NCI-H146 treated with DMSO at 0.1 percent for 48 hours (cell line): Measurements from ENCODE around the gene SPO11.

Source experiments
- DNase-seq: peaks from one replicate; lab custom pipeline; 2025; ENCODE audit not compliant: unreplicated experiment; lab: John Stamatoyannopoulos, UW

The SPO11 gene, protein sequence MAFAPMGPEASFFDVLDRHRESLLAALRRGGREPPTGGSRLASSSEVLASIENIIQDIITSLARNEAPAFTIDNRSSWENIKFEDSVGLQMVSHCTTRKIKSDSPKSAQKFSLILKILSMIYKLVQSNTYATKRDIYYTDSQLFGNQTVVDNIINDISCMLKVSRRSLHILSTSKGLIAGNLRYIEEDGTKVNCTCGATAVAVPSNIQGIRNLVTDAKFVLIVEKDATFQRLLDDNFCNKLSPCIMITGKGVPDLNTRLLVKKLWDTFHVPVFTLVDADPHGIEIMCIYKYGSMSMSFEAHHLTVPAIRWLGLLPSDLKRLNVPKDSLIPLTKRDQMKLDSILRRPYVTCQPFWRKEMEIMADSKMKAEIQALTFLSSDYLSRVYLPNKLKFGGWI

DNA sequence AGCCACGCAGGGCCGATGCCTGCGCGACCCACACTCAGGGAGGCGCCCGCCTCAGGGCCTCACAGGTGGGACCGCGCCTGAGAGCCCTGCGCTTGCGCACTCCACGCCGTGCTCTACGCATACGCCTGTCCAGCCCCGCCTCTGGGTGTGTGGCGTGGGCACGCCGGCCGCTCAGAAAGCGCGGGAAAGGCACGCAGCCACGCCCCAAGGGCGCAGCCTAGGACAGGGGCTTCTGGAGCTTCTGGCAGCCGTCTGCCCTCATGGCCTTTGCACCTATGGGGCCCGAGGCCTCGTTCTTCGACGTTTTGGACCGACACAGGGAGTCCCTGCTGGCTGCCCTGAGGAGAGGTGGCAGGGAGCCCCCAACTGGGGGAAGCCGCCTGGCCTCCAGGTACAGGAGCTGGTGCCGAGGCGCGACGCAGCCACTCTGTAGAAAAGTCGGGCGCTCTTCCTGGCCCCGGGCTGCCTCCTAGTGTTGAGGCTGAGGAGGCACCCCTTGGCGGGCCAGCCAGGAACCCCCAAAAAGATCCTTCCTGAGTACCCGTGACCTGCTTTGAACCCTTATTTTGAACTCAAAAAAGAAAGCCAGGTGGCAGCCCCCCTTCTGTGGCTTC, at the start of gene SPO11:
Gene SPO11 (plus strand): TSS at position 196 of the 614 bp plus-strand sequence. CDS start 65 bp downstream, at position 261.
- DNase-seq, result no peak

DNA sequence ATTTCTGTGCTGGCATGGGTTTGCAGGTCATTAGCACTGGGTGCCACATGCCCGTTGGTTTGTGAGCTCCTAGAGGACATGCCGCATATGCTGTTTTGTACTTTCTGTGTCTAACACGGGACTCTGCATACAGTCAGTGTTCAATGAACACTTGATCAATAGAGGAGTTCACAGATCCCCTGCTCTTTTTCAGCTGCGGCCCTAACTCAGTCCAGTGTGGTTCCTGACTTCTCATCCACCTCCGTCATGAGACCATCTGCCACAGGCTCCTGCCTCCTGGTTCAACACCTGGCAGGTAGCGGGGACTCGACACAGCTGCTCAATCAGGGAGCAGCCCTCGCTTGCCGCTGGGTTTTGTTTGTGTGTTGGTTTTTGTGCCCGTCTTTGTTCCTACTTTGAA, 49.4 kb upstream of the SPO11 start:
- DNase-seq, result no peak

GRCh38 chr20:57281900-57282299, 47.7 kb upstream of the SPO11 start:
- DNase-seq, result no peak

DNA sequence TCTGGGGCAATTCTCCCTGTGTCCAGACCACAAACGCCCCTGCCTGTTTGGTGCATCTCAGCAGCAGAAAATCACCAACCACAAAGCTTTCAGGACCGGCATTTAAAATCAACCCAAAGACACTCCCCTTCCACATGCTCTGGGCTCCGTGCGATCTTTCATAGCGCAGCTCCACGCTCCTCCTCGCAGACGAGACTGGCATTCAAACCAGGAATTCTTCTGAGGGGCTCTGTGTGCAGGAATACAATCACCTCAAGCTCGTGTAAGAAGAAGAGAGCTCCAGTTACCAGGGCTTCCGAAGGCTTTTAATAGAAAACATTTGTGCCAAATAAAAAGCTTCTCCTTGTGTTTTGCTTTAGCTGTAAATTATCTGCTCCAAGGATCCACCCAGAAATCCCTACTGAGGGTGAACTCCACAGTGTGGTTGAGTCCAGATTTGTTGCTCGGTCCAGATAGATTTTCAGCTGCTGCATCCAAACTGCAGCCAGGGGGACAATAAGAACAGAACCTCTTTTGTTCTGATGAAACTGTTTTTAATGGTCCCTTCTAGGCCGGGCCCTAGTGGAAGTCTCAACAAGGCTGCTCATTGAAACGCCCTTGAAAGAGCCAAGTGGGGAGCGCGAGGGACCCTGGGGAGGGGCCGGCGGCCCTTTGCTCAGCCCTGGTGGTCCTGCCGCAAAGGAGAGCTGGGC, 46.8 kb upstream of the SPO11 start:
- DNase-seq, result no peak

GRCh38 chr20:57283860-57284259, 45.7 kb upstream of the SPO11 start:
- no peak for DNase-seq

DNA sequence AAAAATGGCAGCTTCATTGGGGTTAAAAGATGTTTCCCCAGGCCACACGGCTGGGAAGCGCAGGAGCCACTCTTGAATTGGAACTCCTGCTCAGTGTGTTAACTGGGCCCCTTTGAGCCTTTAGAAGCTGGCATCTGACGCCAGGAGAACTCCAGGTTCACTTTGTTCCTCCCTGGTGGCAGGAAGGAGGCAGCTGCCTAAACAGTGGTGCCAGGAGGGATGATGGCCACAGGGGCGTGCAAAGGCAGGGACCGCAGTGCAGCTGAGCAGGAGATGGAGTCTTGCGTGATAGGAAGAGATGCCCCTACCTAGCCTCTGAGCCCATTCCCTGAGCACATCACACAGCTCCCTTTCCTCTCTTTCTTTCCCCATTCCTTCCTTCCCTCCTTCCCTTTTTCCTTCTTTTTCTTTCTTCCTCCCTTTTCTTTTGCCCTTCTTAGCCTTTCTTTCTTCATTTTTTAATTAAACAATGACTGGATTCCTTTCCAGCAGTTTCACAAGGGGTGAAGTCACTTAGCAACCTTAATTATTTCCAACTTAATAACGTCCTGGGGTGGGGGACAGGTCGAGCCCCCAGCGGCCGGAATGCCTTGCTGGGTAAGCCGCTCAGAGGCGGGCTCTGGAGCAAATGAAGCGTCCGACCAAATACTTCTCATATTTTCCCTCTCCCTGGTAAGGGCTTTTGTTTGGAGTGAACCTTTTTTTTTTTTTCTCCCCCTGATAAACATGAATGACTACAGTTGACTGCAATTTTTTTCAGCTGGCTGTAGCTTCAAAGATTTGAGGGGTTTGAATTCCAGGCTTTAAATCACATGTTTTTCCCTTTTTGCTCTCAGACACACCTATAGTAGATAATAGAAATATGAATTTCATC, 42.4 kb upstream of the SPO11 start:
- DNase-seq, result no peak

GRCh38 chr20:57287901-57288300, 41.7 kb upstream of the SPO11 start:
- DNase-seq, result no peak

DNA sequence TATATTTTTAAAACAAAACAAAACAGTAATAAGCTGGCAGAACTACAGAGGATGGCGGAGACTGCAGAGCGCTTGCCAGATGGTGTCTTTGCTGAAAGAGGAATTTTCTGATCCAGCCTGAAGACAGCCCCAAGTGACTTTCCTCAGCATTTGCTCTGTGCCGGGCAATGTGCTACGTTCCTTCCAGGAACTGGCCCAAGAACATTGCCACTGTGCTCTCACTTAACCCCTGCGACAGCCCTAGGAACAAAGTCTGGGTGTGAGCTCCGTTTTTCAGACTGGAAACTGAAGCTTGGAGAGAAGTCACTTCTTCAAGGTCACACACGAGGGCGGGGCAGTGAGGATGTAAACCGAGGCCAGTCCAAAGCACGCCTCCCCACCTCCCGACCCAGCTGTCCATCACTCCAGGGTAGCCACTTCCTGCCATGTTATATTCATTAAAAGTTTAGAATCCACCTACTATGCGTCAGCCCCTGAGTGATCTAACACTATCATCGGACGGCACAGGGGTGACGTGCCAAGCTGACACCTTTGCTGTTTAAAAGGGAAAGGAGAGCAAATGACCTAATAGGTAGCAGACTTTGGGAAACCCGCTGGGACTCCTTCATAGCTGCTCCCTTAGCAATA, 40.8 kb upstream of the SPO11 start:
- no peak for DNase-seq

DNA sequence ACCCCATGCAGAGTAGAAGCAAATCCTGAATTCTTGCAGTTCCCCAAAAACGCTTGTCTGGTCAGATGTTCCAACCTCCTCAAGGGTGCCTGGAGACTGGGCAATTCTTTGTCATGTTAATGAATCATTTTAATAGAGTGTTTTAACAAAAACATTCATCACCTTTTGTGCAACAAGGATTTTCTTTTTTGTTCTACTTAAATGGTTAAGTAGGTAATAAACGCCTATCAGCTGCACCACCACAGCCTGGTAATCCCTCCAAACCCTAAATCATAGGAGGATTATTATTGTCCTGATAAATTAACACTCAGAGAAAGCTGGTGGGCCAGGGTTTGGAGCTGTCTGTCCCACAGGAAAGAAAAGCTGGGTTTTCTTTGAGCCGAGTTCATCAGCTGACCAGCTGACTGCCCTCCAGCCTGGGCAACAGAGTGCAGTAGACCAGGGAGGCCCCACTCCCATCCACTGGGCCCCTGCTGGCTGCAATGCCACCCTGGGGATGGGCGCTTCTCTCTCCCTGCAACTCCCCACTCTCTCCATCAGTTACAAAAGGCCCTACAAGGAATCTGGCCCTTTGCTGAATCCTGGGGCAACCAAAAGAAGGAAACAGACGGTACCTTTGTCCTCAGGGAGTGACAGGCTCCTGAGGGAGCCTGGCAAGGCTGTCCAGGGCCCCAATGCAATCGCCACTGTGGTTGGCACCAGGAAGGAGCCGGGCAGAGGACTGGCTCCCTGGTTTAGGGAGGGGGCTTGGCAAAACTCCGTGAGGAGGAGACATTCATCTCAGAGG, 40.0 kb upstream of the SPO11 start:
- DNase-seq, result no peak

DNA sequence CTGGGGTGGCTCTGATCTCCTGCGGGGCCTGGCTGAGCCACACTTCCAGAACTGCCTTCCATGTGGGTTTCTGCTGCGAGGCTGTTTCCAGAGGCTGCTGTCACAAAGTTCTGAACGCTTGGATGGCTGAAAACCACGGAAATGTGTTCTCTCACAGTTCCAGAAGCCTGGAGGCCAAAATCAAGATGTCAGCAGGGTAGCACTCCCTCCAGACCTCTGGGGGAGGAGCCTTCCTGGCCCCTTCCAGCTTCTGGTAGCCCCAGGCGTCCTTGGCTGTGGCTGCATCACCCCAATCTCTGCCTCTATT, 39.5 kb upstream of the SPO11 start:
- no peak for DNase-seq

DNA sequence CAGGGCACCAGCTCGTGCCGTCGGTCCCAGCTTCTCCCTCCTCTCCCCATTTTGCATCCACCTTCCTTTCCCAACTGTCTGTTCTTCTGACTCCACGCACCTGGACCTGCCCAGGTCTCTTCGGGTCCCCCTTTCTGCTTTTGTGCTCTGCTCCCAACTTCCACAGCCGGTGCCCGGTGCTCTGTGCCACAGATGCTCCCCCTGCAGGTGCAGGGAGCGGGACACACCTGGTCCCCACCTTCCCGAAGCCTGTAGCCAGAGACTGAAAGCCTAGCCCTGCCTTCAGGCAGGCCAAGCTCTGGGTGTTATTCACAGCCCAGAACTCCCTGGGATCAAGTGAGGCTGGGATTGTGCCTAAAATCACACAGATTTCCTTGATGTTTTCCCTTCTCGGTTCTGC, 38.6 kb upstream of the SPO11 start:
- no peak for DNase-seq

DNA sequence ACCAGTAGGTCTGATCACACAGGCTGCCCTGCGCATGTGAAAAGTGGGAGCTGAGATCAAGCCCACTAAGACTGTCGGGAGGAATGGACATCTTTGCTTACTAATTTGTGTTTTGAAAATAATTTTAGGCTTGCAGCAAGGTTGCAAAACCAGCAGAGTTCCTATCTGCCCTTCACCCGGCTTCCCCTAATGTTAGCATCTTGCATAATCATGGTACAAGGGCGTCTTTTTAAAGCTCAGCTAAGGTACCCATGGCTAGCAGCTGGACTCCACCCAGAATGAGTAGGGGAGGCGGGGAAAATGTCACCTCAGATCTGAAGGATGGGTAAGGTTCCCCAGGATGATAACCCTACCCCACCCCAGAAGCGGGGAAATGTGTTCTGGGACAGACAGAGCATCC, 37.9 kb upstream of the SPO11 start:
- no peak for DNase-seq

- no peak for DNase-seq
Measured at GRCh38 chr20:57292611-57293010, 37.0 kb upstream of the SPO11 start.

GRCh38 chr20:57293995-57294394, 35.6 kb upstream of the SPO11 start:
- no peak for DNase-seq

DNA sequence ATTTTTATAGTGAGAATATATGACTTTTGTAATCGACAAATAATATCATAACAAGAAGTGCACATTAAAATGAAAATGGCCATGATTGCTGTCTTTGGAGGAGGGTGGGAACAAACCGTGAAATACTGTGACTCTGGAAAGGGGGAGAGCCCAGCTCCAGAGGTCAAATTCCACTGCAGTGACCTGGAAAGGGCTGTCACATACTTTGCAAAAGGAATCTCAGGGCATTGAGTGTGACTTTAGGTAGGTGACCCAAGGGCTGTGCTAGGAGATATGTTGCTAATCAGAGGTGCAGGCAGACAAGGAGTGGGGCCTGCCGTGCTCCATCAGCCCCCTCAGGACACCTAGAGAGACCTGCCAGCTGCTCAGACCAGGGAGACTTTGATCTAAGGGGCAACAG, 35.1 kb upstream of the SPO11 start:
- no peak for DNase-seq

- no peak for DNase-seq
Measured at GRCh38 chr20:57298457-57298856, 31.1 kb upstream of the SPO11 start.

GRCh38 chr20:57301026-57301425, 28.6 kb upstream of the SPO11 start:
- DNase-seq, result no peak

GRCh38 chr20:57306747-57307146, 22.9 kb upstream of the SPO11 start:
- no peak for DNase-seq

DNA sequence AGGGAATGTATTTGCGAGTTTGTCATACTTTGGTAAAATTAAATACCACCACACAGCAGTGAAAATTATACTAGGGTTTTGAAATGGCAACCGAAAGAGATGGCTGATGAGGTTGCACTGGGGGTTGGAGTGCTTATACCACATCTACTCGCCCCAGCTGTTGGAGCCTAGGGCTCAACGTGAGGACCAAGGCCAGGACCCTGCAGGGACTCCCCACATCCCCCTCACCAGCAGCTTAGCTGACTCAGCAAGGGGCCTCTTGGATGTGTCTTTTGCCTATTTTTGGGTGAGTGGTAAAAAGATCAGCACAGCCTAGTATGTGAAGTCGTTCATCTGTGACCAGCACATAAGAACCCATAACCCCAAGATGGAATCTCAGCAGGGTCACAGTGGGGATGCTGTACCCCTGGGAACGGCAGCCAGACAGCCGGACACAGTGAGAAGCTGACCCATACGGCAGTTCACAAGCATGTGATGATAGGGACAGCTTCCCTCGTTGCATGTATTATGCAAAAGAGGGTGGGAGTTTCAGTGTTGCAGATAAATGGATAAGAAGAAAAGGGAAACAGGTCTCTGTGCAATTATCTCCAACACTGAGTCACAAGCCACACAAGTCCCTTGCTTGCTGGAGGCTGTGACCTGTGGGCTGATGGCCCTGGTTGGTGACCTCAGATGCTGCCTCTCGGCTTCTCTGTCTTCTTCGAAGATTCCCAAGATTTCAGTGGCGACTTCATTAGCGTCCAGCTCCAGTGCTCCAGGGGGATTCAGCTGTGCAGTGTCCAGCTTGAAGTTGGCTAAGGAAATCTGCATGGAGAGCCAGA, 20.9 kb upstream of the SPO11 start:
- no peak for DNase-seq
